HG03439 (cell line): ENCODE data around the gene SLC5A2.
"Not testable (repeated sequence)": the region's sequence is repeated elsewhere in the genome, so short reads cannot be mapped to it uniquely, and the experiment has no call there.

ENCODE experiments used
- ATAC-seq: cut with Tn5 transposase; IDR thresholded peaks from one replicate; pipeline ENCODE4 v1.9.1; 2021; ENCODE audit warnings: mild to moderate bottlenecking, moderate library complexity; ENCODE audit not compliant: unreplicated experiment

Gene SLC5A2

DNA sequence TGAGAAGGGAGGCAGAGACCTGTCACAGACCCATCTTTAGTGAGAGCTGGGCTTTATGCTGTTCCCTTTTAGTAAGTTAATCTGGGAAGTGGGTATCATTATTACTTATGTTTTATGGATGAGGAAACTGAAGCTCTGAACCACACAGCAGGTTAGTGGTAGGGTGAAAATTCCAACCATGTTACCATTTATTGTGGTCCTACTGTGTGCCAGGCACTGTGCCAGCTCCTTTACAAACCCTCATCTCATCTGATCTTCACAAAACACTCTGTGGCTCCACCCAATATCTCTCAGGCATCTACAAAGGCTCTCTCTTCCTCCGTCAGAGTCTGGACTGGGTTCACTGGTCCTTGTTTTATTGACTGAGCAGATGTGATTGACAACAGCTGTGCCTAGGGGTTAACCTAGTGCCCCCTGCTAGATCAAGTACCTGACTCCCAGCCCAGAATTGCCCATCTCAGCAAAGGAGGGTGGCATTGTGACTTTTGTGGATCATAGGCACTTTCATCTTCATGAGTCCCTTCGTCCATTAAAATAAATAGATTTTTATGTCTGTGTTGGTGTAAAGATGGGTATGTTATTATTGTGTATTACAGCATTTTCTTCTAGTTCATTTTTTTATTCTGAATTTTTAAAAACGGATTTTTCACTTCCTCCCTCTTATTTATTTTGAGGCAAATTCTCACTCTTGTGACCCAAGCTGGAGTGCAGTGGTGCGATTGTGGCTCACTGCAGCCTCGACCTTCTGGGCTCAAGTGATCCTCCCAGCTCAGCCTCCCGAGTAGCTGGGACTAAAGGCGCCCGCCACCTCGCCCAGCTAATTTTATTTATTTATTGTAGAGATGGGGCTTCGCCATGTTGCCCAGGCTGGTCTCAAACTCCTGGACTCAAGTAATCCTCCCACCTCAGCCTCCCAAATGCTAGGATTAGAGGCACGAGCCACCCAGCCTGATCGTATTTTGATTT, 7.9 kb upstream of the SLC5A2 start:
- ATAC-seq: no peak

DNA sequence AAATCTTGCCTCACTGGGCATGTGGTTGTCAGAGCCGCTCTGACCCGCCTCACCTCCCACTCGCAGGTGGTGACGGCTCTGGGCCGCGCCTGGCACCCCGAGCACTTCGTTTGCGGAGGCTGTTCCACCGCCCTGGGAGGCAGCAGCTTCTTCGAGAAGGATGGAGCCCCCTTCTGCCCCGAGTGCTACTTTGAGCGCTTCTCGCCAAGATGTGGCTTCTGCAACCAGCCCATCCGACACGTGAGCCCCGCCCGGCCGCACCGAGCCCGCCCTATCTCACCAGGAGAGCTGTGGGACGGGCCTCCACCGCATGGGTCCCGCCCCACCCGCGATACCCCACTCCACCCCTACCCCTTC, 7.0 kb upstream of the SLC5A2 start:
- no peak for ATAC-seq

DNA sequence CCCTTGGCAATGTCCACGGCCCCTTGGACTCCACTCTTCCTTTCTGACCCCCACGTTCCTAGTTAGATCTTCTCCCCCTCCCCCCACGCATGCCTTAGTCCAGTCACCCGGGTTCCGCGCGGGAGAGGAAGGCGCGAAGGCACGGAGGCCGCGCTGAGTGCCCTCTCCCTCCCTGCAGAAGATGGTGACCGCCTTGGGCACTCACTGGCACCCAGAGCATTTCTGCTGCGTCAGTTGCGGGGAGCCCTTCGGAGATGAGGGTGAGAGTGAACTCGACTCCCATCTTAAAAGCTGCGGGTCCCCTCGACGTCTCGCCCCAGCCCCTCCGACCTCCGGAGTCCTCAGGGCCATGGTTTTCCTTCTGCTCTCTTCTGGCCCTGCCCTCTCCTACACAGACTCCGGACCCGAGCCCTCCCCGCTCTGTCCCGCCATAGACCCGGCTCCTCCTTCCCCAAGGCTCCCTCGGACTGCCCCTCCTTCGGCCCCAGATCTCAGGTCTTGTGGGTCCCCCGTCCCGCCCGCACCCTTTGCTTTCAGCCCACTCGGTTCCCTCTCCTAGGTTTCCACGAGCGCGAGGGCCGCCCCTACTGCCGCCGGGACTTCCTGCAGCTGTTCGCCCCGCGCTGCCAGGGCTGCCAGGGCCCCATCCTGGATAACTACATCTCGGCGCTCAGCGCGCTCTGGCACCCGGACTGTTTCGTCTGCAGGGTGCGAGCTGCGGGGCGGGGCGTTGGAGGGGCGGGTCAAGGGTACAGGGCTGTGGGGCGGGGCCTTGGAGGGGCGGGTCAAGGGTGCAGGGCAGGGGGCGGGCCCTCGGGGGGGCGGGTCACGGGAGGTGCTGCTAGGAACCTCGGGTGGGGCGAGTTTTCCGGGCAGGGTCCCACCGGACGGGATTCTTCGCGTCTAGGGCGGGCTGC, 6.4 kb upstream of the SLC5A2 start:
- ATAC-seq: no peak

DNA sequence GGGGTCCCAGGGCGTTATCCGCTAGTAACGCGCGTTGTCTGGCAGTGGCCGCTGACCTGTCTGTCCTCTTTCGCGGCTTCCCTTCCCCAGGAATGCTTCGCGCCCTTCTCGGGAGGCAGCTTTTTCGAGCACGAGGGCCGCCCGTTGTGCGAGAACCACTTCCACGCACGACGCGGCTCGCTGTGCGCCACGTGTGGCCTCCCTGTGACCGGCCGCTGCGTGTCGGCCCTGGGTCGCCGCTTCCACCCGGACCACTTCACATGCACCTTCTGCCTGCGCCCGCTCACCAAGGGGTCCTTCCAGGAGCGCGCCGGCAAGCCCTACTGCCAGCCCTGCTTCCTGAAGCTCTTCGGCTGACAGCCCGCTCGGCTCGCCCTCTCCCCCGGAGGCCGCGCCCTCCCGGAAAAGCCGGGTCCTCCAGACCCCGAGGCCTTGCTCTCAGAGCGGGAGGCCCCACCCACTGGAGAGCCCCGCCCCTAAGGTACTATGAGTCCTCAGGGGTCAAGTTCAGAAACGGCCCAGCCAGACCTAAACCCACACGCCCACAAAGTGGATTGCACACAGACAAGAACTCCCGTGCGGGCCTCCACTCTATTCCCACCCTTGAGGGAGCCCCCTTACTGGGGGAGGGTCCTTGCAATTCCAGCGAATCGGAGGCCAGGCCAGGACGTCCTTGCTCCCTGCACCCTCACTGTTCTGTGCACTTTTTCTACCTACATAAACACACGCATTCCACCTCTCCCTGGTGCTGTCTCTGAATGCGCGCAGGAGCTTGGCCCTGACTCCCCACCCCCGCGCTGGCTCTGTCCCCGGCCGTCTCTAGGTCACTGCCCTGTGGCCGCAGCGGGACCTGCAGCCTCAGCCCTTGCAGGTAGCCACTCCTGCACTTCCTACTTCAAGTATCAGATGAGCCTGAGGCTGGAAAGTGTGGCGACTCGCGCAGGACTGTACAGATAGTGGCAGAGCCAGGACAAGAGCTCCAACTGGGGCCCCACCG, 5.4 kb upstream of the SLC5A2 start:
- no peak for ATAC-seq

DNA sequence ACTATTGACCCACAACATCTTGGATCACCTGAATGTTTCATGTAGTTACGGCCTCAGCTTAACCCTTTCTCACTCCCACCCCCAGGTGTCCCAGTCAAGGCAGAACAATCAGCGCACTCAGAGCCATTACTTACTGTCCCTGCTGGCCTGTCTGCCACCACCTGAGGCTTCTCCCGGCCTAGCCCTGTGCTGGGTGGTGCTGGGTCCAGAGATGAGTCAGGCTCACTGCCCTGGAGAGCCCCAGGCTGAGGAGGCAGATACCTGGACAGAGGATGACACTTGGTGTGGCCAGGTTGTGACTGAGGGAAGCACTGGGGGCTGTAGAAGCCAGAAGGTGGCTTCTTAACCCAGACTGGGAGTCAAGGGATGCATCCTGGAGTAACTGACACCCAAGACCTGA, 4.0 kb upstream of the SLC5A2 start:
- no peak for ATAC-seq

DNA sequence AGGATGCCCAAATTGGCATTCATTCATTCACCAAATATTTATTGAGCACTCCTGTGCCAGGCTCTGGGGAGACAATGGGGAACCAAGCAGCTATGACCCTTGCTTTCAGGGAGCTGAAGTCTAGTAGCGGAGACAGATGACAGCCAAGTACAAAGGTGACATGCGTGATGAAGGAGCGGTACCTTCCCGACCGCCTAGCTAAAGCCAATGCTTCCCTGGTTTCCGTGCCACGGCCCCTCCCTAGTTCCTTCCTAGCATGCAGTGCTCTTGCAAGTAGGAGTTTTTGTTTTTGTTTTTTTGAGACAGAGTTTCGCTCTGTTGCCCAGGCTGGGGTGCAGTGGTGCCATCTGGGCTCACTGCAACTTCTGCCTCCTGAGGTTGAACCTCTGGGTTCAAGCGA, 3.2 kb upstream of the SLC5A2 start:
- ATAC-seq: no peak

DNA sequence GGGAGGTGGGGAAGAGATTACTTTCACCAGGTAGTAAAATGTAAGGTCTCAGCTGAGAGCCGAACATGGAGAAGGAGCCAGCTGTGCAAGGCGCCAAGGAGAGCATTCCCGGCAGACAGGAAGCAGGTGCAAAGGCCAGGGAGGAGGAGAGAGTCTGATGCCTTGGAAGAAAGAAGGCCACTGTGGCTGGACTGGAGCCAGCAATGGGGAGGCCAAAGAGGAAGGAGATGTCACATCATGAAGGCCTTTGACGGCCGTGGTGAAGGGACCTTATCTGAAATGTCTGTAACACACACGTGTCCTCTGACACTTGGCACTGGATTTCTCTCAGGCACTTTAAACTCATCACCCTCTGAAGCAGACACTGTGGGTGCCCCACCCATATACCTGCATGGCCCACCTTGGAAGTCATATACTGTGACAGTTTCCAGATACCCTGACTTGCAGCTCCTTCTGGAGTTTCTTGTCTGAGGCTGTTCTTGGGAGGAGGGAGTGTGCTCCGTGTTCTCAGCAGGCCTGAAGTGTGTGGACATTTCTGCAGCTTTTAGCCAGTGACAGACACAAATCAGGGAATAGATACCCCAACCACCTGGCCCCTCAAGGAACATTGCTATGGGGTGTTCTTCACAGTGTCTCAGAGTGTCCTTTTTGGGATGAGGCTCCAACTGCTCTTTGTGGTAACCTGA, 1.9 kb upstream of the SLC5A2 start:
- no peak for ATAC-seq

DNA sequence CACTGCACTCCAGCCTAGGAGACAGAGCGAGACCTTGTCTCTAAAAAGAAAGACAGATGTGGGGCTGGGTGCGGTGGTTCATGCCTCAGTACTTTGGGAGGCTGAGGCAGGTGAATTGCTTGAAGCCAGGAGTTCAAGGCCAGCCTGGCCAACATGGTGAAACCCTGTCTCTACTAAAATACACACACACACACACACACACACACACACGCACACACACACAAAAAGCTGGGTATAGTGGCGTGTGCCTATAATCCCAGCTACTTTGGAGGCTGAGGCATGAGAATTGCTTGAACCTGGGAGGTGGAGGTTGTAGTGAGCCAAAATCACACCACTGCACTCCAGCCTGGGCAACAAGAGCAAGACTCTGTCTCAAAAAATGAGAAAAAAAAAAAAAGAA, 1.1 kb downstream of the SLC5A2 start:
- not testable (repeated sequence) for ATAC-seq

DNA sequence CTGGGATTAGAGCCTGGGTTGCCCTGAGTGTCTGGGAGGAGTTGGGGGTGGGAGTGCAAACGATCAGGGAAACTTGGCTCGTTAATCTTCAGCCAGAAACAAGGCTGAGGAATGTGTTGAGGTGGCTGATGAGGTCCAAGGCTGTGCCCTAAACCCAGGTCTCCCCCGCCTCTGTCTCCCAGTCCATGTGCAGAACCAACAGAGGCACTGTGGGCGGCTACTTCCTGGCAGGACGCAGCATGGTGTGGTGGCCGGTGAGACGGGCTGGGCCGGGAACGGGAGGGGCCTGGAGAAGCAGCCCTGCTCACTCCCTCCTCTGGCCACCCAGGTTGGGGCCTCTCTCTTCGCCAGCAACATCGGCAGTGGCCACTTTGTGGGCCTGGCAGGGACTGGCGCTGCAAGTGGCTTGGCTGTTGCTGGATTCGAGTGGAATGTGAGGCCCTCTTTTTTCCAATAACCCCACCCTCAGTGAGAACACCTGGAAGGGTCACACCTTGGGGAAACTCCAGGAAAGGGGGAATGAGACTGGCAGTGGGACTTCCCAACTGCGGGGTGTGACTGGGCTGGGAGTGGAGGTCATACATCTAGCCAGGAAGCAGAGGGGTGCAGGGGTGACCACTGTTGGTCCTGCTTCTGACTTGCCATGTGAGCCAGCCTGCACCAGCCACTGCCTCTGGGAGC, 1.7 kb downstream of the SLC5A2 start:
- no peak for ATAC-seq

DNA sequence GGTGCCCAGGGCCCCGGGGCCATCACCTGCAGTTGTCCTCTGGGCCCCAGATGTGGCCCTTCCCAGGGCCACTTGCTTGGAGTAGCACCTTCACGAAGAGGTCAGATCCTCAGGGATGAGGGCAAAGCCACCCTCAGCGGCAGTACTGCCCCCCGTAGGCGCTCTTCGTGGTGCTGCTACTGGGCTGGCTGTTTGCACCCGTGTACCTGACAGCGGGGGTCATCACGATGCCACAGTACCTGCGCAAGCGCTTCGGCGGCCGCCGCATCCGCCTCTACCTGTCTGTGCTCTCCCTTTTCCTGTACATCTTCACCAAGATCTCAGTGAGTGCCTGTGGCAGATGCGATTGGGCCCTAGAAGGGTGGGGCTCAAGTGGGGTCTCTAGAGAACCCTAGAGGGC, 2.6 kb downstream of the SLC5A2 start:
- no peak for ATAC-seq

DNA sequence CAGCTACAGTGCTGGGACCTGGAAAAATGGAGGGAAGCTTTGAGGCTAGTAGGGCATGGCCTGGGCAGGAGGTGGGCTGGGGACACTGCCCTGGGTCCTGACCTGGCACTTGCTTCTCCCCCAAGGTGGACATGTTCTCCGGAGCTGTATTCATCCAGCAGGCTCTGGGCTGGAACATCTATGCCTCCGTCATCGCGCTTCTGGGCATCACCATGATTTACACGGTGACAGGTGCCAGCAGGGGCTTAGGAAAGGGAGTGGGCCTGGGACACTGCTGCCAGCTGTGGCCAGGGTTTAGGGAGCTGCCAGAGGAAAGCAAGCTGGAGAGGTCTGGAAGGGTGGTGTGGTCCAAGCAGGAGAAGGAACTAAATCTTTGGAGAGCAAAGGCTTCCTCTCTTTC, 3.1 kb downstream of the SLC5A2 start:
- ATAC-seq: no peak

DNA sequence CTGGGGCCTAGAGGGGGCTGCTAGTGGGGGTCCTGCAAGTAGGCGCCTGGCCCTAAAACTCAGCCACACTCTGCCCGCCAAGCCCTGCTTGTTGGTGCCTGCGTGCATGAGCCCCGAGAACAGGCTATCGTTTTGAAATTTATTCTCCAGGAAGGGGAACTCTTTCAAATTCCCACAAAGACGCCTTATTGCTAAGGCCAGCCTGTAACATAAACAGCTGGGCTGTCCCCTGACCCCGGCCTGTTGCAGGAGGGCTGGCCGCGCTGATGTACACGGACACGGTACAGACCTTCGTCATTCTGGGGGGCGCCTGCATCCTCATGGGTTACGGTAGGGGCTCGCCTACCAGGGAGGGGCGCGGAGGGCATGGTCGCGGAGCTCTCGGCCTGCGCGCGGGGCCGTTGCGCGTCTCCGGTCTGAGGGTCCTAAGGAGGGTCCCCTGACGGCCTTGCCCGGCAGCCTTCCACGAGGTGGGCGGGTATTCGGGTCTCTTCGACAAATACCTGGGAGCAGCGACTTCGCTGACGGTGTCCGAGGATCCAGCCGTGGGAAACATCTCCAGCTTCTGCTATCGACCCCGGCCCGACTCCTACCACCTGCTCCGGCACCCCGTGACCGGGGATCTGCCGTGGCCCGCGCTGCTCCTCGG, 4.3 kb downstream of the SLC5A2 start:
- ATAC-seq: no peak

DNA sequence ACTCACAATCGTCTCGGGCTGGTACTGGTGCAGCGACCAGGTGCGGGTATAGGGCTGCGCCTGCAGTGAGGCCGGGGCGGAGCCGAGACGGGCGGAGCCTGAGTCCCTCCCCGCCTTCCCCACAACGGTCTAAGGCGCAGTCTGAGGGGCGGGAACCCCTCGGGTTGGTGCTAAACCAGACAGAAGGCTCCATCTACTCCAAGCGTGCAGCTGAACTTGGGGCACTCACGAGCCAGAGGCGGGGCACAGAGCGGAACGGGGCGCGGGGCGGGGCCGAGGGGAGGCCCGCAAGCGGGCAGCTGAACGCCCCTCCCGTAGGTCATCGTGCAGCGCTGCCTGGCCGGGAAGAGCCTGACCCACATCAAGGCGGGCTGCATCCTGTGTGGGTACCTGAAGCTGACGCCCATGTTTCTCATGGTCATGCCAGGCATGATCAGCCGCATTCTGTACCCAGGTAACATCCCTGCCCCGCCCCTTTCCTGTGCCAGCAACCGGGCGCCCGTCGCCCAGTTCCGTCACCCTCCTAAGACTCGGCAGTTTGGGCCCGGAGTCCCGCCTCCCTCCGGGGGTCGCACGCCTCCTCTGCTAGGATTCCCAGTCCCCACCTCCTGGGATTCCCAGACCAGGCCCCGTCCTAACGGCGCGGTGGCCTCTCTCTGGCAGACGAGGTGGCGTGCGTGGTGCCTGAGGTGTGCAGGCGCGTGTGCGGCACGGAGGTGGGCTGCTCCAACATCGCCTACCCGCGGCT, 5.0 kb downstream of the SLC5A2 start:
- peak; percentile 62 for ATAC-seq

DNA sequence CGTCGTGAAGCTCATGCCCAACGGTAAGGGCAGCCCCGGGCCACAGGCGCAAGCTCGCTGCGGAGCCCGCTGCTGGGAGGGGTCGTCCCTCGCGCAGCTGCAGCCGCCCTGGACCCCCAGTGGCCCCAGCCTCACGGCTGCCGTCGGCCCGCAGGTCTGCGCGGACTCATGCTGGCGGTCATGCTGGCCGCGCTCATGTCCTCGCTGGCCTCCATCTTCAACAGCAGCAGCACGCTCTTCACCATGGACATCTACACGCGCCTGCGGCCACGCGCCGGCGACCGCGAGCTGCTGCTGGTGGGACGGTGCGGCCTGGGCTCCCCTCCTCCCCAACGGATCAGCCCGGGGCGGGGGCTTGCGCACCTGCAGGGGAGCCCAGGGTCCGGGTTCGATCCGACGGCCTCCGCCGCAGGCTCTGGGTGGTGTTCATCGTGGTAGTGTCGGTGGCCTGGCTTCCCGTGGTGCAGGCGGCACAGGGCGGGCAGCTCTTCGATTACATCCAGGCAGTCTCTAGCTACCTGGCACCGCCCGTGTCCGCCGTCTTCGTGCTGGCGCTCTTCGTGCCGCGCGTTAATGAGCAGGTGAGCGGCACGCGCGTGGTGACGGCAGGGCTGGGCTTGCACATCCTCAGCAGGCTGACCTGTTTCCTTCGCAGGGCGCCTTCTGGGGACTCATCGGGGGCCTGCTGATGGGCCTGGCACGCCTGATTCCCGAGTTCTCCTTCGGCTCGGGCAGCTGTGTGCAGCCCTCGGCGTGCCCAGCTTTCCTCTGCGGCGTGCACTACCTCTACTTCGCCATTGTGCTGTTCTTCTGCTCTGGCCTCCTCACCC, 5.8 kb downstream of the SLC5A2 start:
- no peak for ATAC-seq

DNA sequence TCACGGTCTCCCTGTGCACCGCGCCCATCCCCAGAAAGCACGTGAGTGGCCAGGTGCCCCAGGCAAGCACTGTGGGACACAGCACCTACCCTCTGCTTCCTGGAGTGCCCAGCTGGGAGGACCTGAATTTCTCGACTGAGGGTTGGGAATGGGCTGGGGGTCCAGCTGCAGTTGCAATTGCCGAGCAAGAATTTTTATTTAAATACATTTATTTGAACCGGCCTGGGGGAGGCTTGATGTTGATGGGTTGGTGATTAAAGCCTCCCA, 6.3 kb downstream of the SLC5A2 start:
- no peak for ATAC-seq

DNA sequence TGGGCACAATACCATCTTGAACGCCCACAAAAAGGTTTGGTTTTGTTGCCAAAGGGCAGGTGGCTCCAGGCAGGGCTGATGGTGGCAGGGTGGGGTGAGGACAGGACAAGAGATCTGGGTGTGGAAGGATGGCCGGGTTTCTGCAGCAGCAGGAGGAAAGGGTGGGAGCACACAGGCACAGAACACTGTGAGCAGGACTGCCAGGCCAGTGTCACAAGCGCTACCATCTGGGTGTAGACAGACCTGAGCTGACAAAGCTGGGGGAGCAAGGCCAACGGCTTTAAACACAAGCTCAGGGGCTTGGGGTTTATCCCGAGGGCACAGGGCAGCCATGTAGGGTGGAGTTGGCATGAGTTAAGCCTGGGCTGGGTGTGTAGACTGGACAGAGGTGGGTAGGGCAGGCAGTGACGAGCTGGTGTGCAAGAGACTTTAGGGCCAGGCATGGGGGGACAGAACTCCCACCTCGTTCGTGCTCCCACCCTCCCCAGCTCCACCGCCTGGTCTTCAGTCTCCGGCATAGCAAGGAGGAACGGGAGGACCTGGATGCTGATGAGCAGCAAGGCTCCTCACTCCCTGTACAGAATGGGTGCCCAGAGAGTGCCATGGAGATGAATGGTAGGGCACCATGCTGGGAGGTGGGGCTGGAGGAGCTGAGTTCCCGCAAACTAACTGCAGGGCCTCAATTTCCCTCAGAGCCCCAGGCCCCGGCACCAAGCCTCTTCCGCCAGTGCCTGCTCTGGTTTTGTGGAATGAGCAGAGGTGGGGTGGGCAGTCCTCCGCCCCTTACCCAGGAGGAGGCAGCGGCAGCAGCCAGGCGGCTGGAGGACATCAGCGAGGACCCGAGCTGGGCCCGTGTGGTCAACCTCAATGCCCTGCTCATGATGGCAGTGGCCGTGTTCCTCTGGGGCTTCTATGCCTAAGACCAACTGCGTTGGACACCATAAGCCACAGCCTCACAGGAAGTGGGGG, 7.0 kb downstream of the SLC5A2 start:
- no peak for ATAC-seq
